Heart left ventricle (tissue), 16 donors: ENCODE results near the gene EXOC2. TPM values are rescaled to one million over a fixed set of nuclear protein-coding genes. Genes with fewer than 3 reads are reported as not detected.
A peak's percentile ranks its signal among the peaks of the same experiment; 100 is the strongest.

Experiments used
- ATAC-seq, 4 donors: fragments of 200-7000 bp; cut with Tn5 transposase; one replicate each; pipeline ENCODE4 v1.9.1; 2020 to 2022; ENCODE audit warnings: moderate library complexity in 4 of 4, mild to moderate bottlenecking in 3 of 4, moderate number of reproducible peaks in 1 of 4
- DNase-seq, 5 donors: peaks; one replicate each; pipeline ENCODE4 v3.0.0-alpha.2; 2020
- H3K27ac ChIP-seq, 12 donors: fragments of 200-600 bp; sonication (generic) in 4 of 12; one replicate each; pipeline versions ENCODE4 v1.5.0 to v1.8.0; 2016 to 2022; ENCODE audit warnings: mild to moderate bottlenecking in 2 of 12
- H3K27me3 ChIP-seq, 9 donors: fragments of 200-600 bp; sonication (generic) in 2 of 9; one replicate each; pipeline versions ENCODE4 v1.5.1 to v1.8.0; 2016 to 2022; ENCODE audit warnings: mild to moderate bottlenecking in 3 of 9
- H3K36me3 ChIP-seq, 9 donors: fragments of 200-600 bp; sonication (generic) in 2 of 9; one replicate each; pipeline versions ENCODE4 v1.5.0 to v1.8.0; 2018 to 2022; ENCODE audit warnings: mild to moderate bottlenecking in 2 of 9
- H3K4me1 ChIP-seq, 12 donors: fragments of 200-600 bp; sonication (generic) in 4 of 12; one replicate each; pipeline versions ENCODE4 v1.5.0 to v1.8.0; 2016 to 2022; ENCODE audit warnings: mild to moderate bottlenecking in 3 of 12
- H3K4me3 ChIP-seq, 12 donors: fragments of 200-600 bp; sonication (generic) in 4 of 12; one replicate each; pipeline versions ENCODE4 v1.5.0 to v1.8.0; 2017 to 2022; ENCODE audit warnings: mild to moderate bottlenecking in 9 of 12, moderate library complexity in 4 of 12
- H3K9me3 ChIP-seq, 12 donors: fragments of 200-600 bp; sonication (generic) in 4 of 12; one replicate each; pipeline versions ENCODE4 v1.5.0 to v1.8.0; 2016 to 2022; ENCODE audit warnings: mild to moderate bottlenecking in 1 of 12
- POLR2A ChIP-seq, 2 donors: fragments of 450-650 bp; IDR thresholded peaks; one replicate each; pipeline ENCODE4 v1.6.1; 2017; ENCODE audit warnings: antibody characterized with exemption in 2 of 2, mild to moderate bottlenecking in 2 of 2, moderate library complexity in 2 of 2
- WGBS, 4 donors: extraction: QIAGEN DNeasy Blood & Tissue Kit in 2 of 4; methylation state at CpG; one replicate each; pipeline versions ENCODE4 v1.1.5 to v1.1.7; 2013 to 2018; 5-methylcytosine and 5-hydroxymethylcytosine counted together
- intact Hi-C, 10 donors: fragments of 100-400 bp; cut with DNase I; formaldehyde crosslinking; loops; one replicate each; pipeline versions ENCODE4 v1.11.1 to v1.14.2; 2022
- polyA plus RNA-seq, 2 donors: library from polyadenylated mRNA; stranded (reverse); fragments of 200-250 nt; gene quantifications; one replicate each; pipeline ENCODE4 v1.2.3, GENCODE V29; 2013
- total RNA-seq, 9 donors: library from RNA; depleted of rRNA in 2 of 9; stranded (reverse); fragments of >200 nt in 2 of 9; fragmentation: NEBNext Ultra II Directional in 3 of 9; extraction: Animal tissue kit (Norgen Biotek cat#: 25700) in 3 of 9; gene quantifications; one replicate each; pipeline versions ENCODE4 v1.1.0 to v1.2.4, GENCODE V29; 2016 to 2023
- TF ChIP-seq, protein P1 (sequence below), 12 donors: fragments of 200-600 bp; sonication (generic) in 4 of 12; IDR thresholded peaks; one replicate each; pipeline versions ENCODE4 v1.5.0 to v1.8.0; 2018 to 2022; ENCODE audit warnings: antibody characterized with exemption in 12 of 12, mild to moderate bottlenecking in 5 of 12
- donor health status: ischemic (EF 13 %, LVEDD 7.1; RV severe dilation, severe dysfunction).
- donor health status: healthy with polysubstance abuse.
- donor health status: DM: no; HTN: yes; CAD: no.
- donor health status: DM: no; HTN: no; CAD: no.
- donor health status: ischemic (EF 25% LVEDD 6.9; RV normal size, moderate dysfunction).
- donor health status: ischemic (EF 25% LVEDD 5.7; RV mildly dilated, moderate dysfunction).
- donor health status: healthy.
- donor health status: DM: yes; HTN: yes; CAD: no.
- donor health status: ischemic (EF 35%, LVEDD 5.7; RV mildly dilated, moderate dysfunction).
- donor health status: nonischemic (EF 11% LVEDD 7.7; RV severe dilation, severe dysfunction).
- donor health status: DM: yes; HTN: yes; CAD: no.
- donor health status: PGD.
- donor health status: ischemic (EF 29% LVEDD 5.4; RV normal size, mild dysfunction).
- donor health status: nonischemic (EF 23%, LVEDD 6.1; RV moderate dilation, normal function).

Gene EXOC2
- total and polyA plus RNA-seq, 11 donors = 4.4 to 23.0 (median 12.5) TPM

DNA sequence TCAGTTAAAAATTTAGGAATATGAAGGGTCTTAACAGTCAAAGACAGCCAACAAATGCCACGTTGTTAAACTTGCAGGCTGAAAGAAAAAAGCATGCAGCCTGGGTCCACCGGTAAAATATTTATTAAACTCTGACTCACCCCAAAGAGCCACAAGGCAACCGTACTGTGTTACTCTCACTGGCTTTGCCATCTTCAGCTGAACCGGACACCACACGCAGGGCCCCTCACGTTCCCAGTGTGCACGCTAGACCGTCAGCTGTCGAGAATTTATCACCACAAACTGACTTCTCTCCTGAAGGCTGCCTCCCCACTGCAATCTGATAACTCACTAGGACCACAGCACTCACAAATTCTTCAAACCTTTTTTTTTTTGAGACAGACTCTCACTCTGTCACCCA is 66.7 kb downstream of the EXOC2 start:
- ATAC-seq = no peak
- intact Hi-C loops = loop anchor here in 2 of 10 donors (5.0 to 10.0 kb wide), 2 partner anchors 96 to 159 kb away; no protein-coding TSS in a partner anchor

GRCh38 chr6:624979-625378 is 68.0 kb downstream of the EXOC2 start:
- TF ChIP-seq POLR2A (IDR thresholded peaks at IDR 0.05) = no peak
- TF ChIP-seq, protein P1, sequence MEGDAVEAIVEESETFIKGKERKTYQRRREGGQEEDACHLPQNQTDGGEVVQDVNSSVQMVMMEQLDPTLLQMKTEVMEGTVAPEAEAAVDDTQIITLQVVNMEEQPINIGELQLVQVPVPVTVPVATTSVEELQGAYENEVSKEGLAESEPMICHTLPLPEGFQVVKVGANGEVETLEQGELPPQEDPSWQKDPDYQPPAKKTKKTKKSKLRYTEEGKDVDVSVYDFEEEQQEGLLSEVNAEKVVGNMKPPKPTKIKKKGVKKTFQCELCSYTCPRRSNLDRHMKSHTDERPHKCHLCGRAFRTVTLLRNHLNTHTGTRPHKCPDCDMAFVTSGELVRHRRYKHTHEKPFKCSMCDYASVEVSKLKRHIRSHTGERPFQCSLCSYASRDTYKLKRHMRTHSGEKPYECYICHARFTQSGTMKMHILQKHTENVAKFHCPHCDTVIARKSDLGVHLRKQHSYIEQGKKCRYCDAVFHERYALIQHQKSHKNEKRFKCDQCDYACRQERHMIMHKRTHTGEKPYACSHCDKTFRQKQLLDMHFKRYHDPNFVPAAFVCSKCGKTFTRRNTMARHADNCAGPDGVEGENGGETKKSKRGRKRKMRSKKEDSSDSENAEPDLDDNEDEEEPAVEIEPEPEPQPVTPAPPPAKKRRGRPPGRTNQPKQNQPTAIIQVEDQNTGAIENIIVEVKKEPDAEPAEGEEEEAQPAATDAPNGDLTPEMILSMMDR (IDR thresholded peaks at IDR 0.05) = peak in 7 of 12 donors; percentile 21 to 47 (median 35)
- Histone ChIP-seq H3K4me1 (no peaks in the 10 kb centered on the region), H3K27ac (peak overlapping the region in 1 of 12 donors; percentile 26), H3K9me3 (no peaks in the 10 kb centered on the region), H3K36me3 (peaks cover 0 to 40% (median 21%) of the 10 kb centered on the region in 9 donors), H3K4me3 (no peak overlapping the region), H3K27me3 (no peaks in the 10 kb centered on the region)
- intact Hi-C loops = loop anchor here in 3 of 10 donors (5.0 to 10.0 kb wide), 3 partner anchors 67 to 160 kb away; partner anchors contain the start of gene EXOC2 (in 1 of the 3)
- DNase-seq = no peak
- peak; percentile 68 to 88 (median 76) for ATAC-seq
- 64 to 78% (median 75%) methylated on average over 11 of the region's 11 CpGs for WGBS, 4 donors

More for the DNA sequence above, 66.7 kb downstream of the EXOC2 start:
- WGBS, 4 donors = 86 to 95% (median 91%) methylated on average over 9 of the region's 9 CpGs
- Histone ChIP-seq H3K36me3 (peaks cover 0 to 38% (median 21%) of the 10 kb centered on the region in 9 donors), H3K9me3 (no peaks in the 10 kb centered on the region), H3K27ac (peak overlapping the region in 1 of 12 donors; percentile 12), H3K27me3 (no peaks in the 10 kb centered on the region), H3K4me1 (no peaks in the 10 kb centered on the region), H3K4me3 (no peak overlapping the region)
- DNase-seq = no peak
- no peak for TF ChIP-seq POLR2A (IDR thresholded peaks at IDR 0.05)
- TF ChIP-seq, protein P1 (IDR thresholded peaks at IDR 0.05) = no peak

DNA sequence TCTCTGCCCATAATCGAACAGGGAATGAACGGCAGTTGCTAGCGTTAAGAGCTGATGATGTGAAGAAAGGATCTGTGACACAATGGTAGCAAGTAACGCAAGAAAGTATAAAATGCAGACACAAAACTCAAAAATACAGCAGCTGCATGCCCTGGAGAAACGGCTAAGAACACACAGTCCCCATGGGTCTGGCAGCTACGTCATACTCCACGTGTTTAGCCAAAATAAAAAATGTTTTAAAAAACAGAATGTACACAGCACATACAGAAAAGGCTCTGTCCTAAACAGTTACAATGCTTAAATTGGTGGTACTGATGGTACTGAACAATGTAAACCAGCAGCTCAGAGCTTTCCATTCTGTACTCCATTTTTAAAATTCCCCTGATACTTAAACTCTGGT is 70.5 kb downstream of the EXOC2 start:
- H3K4me1 ChIP-seq = no peaks in the 10 kb centered on the region
- no peaks in the 10 kb centered on the region for H3K27me3 ChIP-seq
- TF ChIP-seq, protein P1 (IDR thresholded peaks at IDR 0.05) = no peak
- no peak for TF ChIP-seq POLR2A (IDR thresholded peaks at IDR 0.05)
- H3K36me3 ChIP-seq = peaks cover 0 to 38% (median 17%) of the 10 kb centered on the region in 9 donors
- ATAC-seq (no peak), DNase-seq (no peak)
- 84 to 89% (median 88%) methylated on average over 7 of the region's 7 CpGs for WGBS, 4 donors
- H3K9me3 ChIP-seq = no peaks in the 10 kb centered on the region
- intact Hi-C loops = loop anchor here in 2 of 10 donors (5.0 to 10.0 kb wide), 2 partner anchors 70 to 162 kb away; partner anchors contain the start of gene EXOC2 (in 1 of the 2)
- H3K27ac ChIP-seq = peak overlapping the region in 1 of 12 donors; percentile 55
- no peak overlapping the region for H3K4me3 ChIP-seq

DNA sequence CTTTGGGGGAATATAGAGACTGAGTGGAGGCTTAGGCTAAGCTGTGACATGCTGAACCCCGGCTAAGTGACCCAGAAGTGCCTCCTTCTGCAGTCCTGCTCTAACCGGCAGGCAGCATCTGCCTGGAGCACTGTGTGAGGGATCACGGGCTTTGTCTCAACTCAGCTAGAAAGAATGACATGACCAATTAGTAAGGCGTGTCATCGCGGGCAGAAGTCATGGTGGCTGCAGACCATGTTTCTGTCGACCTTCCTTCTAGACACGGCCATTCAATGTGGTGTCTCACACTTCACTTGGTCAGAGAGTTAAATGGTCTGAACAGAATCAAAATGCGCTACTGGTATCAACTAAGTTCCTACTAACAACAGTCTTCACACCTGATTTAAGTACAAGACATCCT is 71.0 kb downstream of the EXOC2 start:
- 90 to 97% (median 95%) methylated on average over 8 to 9 of the region's 9 CpGs for WGBS, 4 donors
- peaks cover 0 to 41% (median 17%) of the 10 kb centered on the region in 9 donors for H3K36me3 ChIP-seq
- no peaks in the 10 kb centered on the region for H3K4me1 ChIP-seq
- no peak for TF ChIP-seq POLR2A (IDR thresholded peaks at IDR 0.05)
- TF ChIP-seq, protein P1 (IDR thresholded peaks at IDR 0.05) = no peak
- H3K27ac ChIP-seq = peak overlapping the region in 1 of 12 donors; percentile 55
- no peaks in the 10 kb centered on the region for H3K9me3 ChIP-seq
- H3K27me3 ChIP-seq = no peaks in the 10 kb centered on the region
- DNase-seq (no peak), ATAC-seq (no peak)
- intact Hi-C loops = loop anchor here in 2 of 10 donors (5.0 to 10.0 kb wide), 2 partner anchors 70 to 163 kb away; partner anchors contain the start of gene EXOC2 (in 1 of the 2)
- no peak overlapping the region for H3K4me3 ChIP-seq
